GM12878 (cell line): Measurements from ENCODE around the gene CCSER1. TPM values are rescaled to one million over a fixed set of nuclear protein-coding genes. Genes with fewer than 3 reads are reported as not detected.

ENCODE experiments used
- ATAC-seq: fragments of 200-7000 bp; cut with Tn5 transposase; 3 replicates; pipeline ENCODE4 v1.9.1; 2020; ENCODE audit warnings: mild to moderate bottlenecking, moderate library complexity
- BruUV-seq: library from RNA; stranded (reverse); fragments of 400-500 nt; replicated peaks from 2 replicates; lab custom pipeline; 2021; lab: Mats Ljungman, UMichigan
- CTCF ChIA-PET: fragments of 300-600 bp; sonication (Branson Sonifier 250); formaldehyde crosslinking; extraction: SDS; loops from one replicate; lab custom pipeline; 2021; ENCODE audit warnings: inconsistent platforms; lab: Yijun Ruan, JAX
- POLR2A ChIA-PET: fragments of 350-600 bp; formaldehyde crosslinking; extraction: SDS; loops from one replicate; lab custom pipeline; 2021; ENCODE audit warnings: inconsistent platforms; lab: Charles Lee
- RAD21 ChIA-PET: fragments of 300-600 bp; sonication (Branson Sonifier 250); formaldehyde crosslinking; loops from one replicate; lab custom pipeline; 2023; ENCODE audit warnings: antibody characterized with exemption; ENCODE audit not compliant: unreplicated experiment; lab: Charles Lee
- SMC1A ChIA-PET: fragments of 300-600 bp; sonication (Branson Sonifier 250); formaldehyde crosslinking; loops from one replicate; lab custom pipeline; 2023; ENCODE audit not compliant: unreplicated experiment, uncharacterized antibody; lab: Charles Lee
- DNase-seq: peaks from one replicate; pipeline ENCODE4 v3.0.0-alpha.2; 2011; ENCODE audit warnings: low read depth, low spot score
- FAIRE-seq: peaks from 3 replicates; lab custom pipeline; 2011; peaks lifted over from hg19 to GRCh38; lab: Jason Lieb, UNC
- H2AFZ ChIP-seq: 2 replicates; pipeline ENCODE4 v1.6.0; 2011; ENCODE audit warnings: low read depth, low read length, control low read depth; ENCODE audit not compliant: control insufficient read depth
- H3K27ac ChIP-seq: 2 replicates; pipeline ENCODE4 v1.5.1; 2011; ENCODE audit warnings: control low read depth; ENCODE audit not compliant: control insufficient read depth, insufficient read depth
- H3K27me3 ChIP-seq, 2 experiments: replicated peaks in 1 of 2; 2 replicates each; pipeline versions ENCODE4 v1.6.0 to v1.6.1; 2011; ENCODE audit warnings: low read length in 1 of 2; ENCODE audit not compliant: control insufficient read depth in 2 of 2, insufficient read depth in 2 of 2
- H3K36me3 ChIP-seq, 2 experiments: 2 replicates each; pipeline ENCODE4 v1.5.1; 2011; ENCODE audit warnings: low read length in 1 of 2; ENCODE audit not compliant: control insufficient read depth in 2 of 2, insufficient read depth in 2 of 2
- H3K4me1 ChIP-seq: 2 replicates; pipeline ENCODE4 v1.6.1; 2011; ENCODE audit warnings: mild to moderate bottlenecking, low read length, moderate library complexity, mixed read lengths; ENCODE audit not compliant: control insufficient read depth, insufficient read depth
- H3K4me2 ChIP-seq: 2 replicates; pipeline ENCODE4 v1.6.0; 2011; ENCODE audit warnings: control low read depth; ENCODE audit not compliant: control insufficient read depth, insufficient read depth
- H3K4me3 ChIP-seq: fragments of 200-600 bp; sonication (generic); 2 replicates; pipeline ENCODE4 v1.5.1; 2016
- H3K79me2 ChIP-seq: 2 replicates; pipeline ENCODE4 v1.6.0; 2011; ENCODE audit warnings: low read length; ENCODE audit not compliant: control insufficient read depth, insufficient read depth
- H3K9ac ChIP-seq: 2 replicates; pipeline ENCODE4 v1.8.0; 2011; ENCODE audit warnings: low read length, control low read depth, mixed read lengths; ENCODE audit not compliant: control insufficient read depth, insufficient read depth
- H3K9me3 ChIP-seq: replicated peaks from 3 replicates; pipeline ENCODE4 v1.5.1; 2011; ENCODE audit warnings: mild to moderate bottlenecking, low read length; ENCODE audit not compliant: control insufficient read depth, insufficient read depth
- H4K20me1 ChIP-seq: 2 replicates; pipeline ENCODE4 v1.6.0; 2011; ENCODE audit not compliant: control insufficient read depth, insufficient read depth
- BHLHE40 ChIP-seq, 2 experiments: fragments of 450-650 bp in 1 of 2; IDR thresholded peaks; 2 replicates each; pipeline ENCODE4 v1.6.1; 2011 to 2017; ENCODE audit warnings: low read depth in 2 of 2, borderline replicate concordance in 1 of 2, improper control_type of control experiment in 1 of 2, low read length in 1 of 2, mild to moderate bottlenecking in 1 of 2
- FOS ChIP-seq: IDR thresholded peaks from 3 replicates; pipeline ENCODE4 v1.6.1; 2011; ENCODE audit warnings: borderline replicate concordance; ENCODE audit not compliant: insufficient read length; ENCODE audit errors: extremely low read depth
- GATAD2B ChIP-seq: fragments of 450-650 bp; conservative IDR thresholded peaks from 2 replicates; pipeline ENCODE4 v1.6.1; 2017; ENCODE audit warnings: low read depth, mild to moderate bottlenecking, moderate library complexity
- NFIC ChIP-seq: IDR thresholded peaks from 2 replicates; pipeline ENCODE4 v1.6.1; 2012; ENCODE audit warnings: low read depth, mild to moderate bottlenecking, inconsistent platforms, low read length, moderate library complexity
- SREBF2 ChIP-seq: IDR thresholded peaks from 2 replicates; pipeline ENCODE4 v1.6.1; 2012; ENCODE audit warnings: mild to moderate bottlenecking, low read length
- TBL1XR1 ChIP-seq: IDR thresholded peaks from 2 replicates; pipeline ENCODE4 v1.6.1; 2012; ENCODE audit warnings: low read depth, low read length, improper control_type of control experiment
- WRNIP1 ChIP-seq: IDR thresholded peaks from 2 replicates; pipeline ENCODE4 v1.6.1; 2011; ENCODE audit warnings: low read depth, low read length, improper control_type of control experiment, borderline replicate concordance
- ZBED1 ChIP-seq: IDR thresholded peaks from 2 replicates; pipeline ENCODE4 v1.6.1; 2016; ENCODE audit warnings: borderline replicate concordance
- WGBS: methylation state at CpG from one replicate; pipeline ENCODE4 v1.1.6; 2016; ENCODE audit warnings: low lambda C conversion rate; ENCODE audit not compliant: insufficient replicate concordance, insufficient coverage; ENCODE audit errors: missing lambda C conversion rate; 5-methylcytosine and 5-hydroxymethylcytosine counted together
- in situ Hi-C: fragments of 300-500 bp; cut with MboI; formaldehyde crosslinking; loops from 9 replicates; pipeline ENCODE4 v1.14.3; 2018; ENCODE audit warnings: mixed read lengths
- intact Hi-C: fragments of 100-400 bp; cut with micrococcal nuclease; formaldehyde crosslinking; loops from one replicate; pipeline ENCODE4 v1.14.2; 2022; ENCODE audit not compliant: unreplicated experiment
- polyA plus RNA-seq, 11 experiments: library from polyadenylated mRNA; depleted of rRNA in 4 of 11; unstranded in 6 of 11; stranded (reverse) in 5 of 11; fragments of >200 nt; fragmentation: Nextera tagmentation in 4 of 11; fragmentation: Illumina TruSeq in 1 of 11; extraction: Ambion mirVana in 4 of 11; extraction: Trizol in 1 of 11; gene quantifications; 1 replicate in 1 of 11; 2 replicates in 10 of 11; pipeline versions ENCODE4 v1.2.1 to v1.2.3, GENCODE V29; 2011 to 2016; ENCODE audit warnings: inconsistent platforms in 2 of 11, missing spikeins in 2 of 11, low read depth in 1 of 11
- total RNA-seq, 4 experiments: library from RNA; depleted of rRNA in 3 of 4; stranded (reverse); fragments of >200 nt in 3 of 4; fragmentation: Illumina TruSeq in 1 of 4; extraction: Trizol in 1 of 4; gene quantifications; 2 replicates each; pipeline versions ENCODE4 v1.2.1 to v1.2.3, GENCODE V29; 2013 to 2021
- TF ChIP-seq, protein P1 (sequence below): fragments of 450-650 bp; IDR thresholded peaks from 2 replicates; pipeline ENCODE4 v1.6.1; 2017; ENCODE audit warnings: mild to moderate bottlenecking
- TF ChIP-seq, protein P2 (sequence below): fragments of 450-650 bp; IDR thresholded peaks from 2 replicates; pipeline ENCODE4 v1.6.1; 2018; ENCODE audit warnings: borderline replicate concordance, mild to moderate bottlenecking; ENCODE audit not compliant: partially characterized antibody

CCSER1 gene
- total and polyA plus RNA-seq, 10 of the 15 experiments (the other 5 are each of a cell fraction or from before 2014, with no cell fraction given) = 0.22 to 2.7 (median 1.0) TPM

GRCh38 chr4:90299373-90299772 is 172.2 kb downstream of the CCSER1 start:
- DNase-seq (no peak), ATAC-seq (no peak), FAIRE-seq (no peak)
- no peaks in the 10 kb centered on the region for H3K9me3 ChIP-seq
- no peaks in the 10 kb centered on the region for H3K36me3 ChIP-seq
- H3K27me3 ChIP-seq = no peaks in the 10 kb centered on the region
- H3K27ac ChIP-seq = no peak overlapping the region
- BruUV-seq = no TSS peak
- in situ Hi-C loops = loop anchor here (10.0 kb wide), 2 partner anchors 185 to 275 kb away; no protein-coding TSS in a partner anchor
- no peak overlapping the region for H3K9ac ChIP-seq
- SMC1A ChIA-PET = interaction anchor here (0.6 to 2.4 kb wide), 3 partner anchors 11 to 886 kb away, joined by 3 to 6 read pairs (median 3); no protein-coding TSS in a partner anchor
- no peaks in the 10 kb centered on the region for H4K20me1 ChIP-seq
- no peak overlapping the region for H2AFZ ChIP-seq
- no peaks in the 10 kb centered on the region for H3K4me1 ChIP-seq
- intact Hi-C loops = no loop called here
- TF ChIP-seq BHLHE40 (IDR thresholded peaks at IDR 0.05; ENCODE audit: borderline replicate concordance in 1 of 2, low read depth in 2 of 2, low read length in 1 of 2) (no peak), FOS (no peak)
- TF ChIP-seq, protein P1, sequence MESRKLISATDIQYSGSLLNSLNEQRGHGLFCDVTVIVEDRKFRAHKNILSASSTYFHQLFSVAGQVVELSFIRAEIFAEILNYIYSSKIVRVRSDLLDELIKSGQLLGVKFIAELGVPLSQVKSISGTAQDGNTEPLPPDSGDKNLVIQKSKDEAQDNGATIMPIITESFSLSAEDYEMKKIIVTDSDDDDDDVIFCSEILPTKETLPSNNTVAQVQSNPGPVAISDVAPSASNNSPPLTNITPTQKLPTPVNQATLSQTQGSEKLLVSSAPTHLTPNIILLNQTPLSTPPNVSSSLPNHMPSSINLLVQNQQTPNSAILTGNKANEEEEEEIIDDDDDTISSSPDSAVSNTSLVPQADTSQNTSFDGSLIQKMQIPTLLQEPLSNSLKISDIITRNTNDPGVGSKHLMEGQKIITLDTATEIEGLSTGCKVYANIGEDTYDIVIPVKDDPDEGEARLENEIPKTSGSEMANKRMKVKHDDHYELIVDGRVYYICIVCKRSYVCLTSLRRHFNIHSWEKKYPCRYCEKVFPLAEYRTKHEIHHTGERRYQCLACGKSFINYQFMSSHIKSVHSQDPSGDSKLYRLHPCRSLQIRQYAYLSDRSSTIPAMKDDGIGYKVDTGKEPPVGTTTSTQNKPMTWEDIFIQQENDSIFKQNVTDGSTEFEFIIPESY = no peak
- H3K4me3 ChIP-seq = no peak overlapping the region
- H3K79me2 ChIP-seq = no peaks in the 10 kb centered on the region
- H3K4me2 ChIP-seq = no peak overlapping the region
- WGBS = 47% methylated on average over 1 of the region's 1 CpG
- CTCF ChIA-PET = interaction anchor here (1.2 kb wide), 1 partner anchor 384 kb away, joined by 3 read pairs; no protein-coding TSS in a partner anchor
- RAD21 ChIA-PET = interaction anchor here (1.8 kb wide), 1 partner anchor 1073 kb away, joined by 3 read pairs; no protein-coding TSS in a partner anchor
- POLR2A ChIA-PET = no interaction called here

GRCh38 chr4:90306810-90307209 is 179.6 kb downstream of the CCSER1 start:
- Histone ChIP-seq H3K27me3 (no peaks in the 10 kb centered on the region), H3K4me2 (no peak overlapping the region), H3K4me1 (no peaks in the 10 kb centered on the region), H3K36me3 (no peaks in the 10 kb centered on the region), H3K27ac (no peak overlapping the region), H2AFZ (no peak overlapping the region), H4K20me1 (no peaks in the 10 kb centered on the region), H3K4me3 (no peak overlapping the region), H3K9ac (no peak overlapping the region), H3K9me3 (no peaks in the 10 kb centered on the region), H3K79me2 (no peaks in the 10 kb centered on the region)
- WGBS = 0% methylated on average over 1 of the region's 1 CpG
- no peak for DNase-seq
- POLR2A ChIA-PET = no interaction called here
- peak; percentile 66 for ATAC-seq
- CTCF ChIA-PET = no interaction called here
- no TSS peak for BruUV-seq
- RAD21 ChIA-PET = no interaction called here
- intact Hi-C loops = no loop called here
- in situ Hi-C loops = no loop called here
- SMC1A ChIA-PET = interaction anchor here (0.6 to 1.3 kb wide), 2 partner anchors 136 to 282 kb away, joined by 3 to 4 read pairs; no protein-coding TSS in a partner anchor
- no peak for FAIRE-seq
- TF ChIP-seq WRNIP1 = no peak
- TF ChIP-seq NFIC = no peak
- no peak for TF ChIP-seq ZBED1
- TF ChIP-seq, protein P2, sequence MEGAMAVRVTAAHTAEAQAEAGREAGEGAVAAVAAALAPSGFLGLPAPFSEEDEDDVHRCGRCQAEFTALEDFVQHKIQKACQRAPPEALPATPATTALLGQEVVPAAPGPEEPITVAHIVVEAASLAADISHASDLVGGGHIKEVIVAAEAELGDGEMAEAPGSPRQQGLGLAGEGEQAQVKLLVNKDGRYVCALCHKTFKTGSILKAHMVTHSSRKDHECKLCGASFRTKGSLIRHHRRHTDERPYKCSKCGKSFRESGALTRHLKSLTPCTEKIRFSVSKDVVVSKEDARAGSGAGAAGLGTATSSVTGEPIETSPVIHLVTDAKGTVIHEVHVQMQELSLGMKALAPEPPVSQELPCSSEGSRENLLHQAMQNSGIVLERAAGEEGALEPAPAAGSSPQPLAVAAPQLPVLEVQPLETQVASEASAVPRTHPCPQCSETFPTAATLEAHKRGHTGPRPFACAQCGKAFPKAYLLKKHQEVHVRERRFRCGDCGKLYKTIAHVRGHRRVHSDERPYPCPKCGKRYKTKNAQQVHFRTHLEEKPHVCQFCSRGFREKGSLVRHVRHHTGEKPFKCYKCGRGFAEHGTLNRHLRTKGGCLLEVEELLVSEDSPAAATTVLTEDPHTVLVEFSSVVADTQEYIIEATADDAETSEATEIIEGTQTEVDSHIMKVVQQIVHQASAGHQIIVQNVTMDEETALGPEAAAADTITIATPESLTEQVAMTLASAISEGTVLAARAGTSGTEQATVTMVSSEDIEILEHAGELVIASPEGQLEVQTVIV = no peak
- no peak for TF ChIP-seq GATAD2B
- TF ChIP-seq TBL1XR1 = no peak
- TF ChIP-seq SREBF2 = no peak
